PC-9 (cell line): ENCODE measurements around the gene DERL2. TPM values are rescaled to one million over a fixed set of nuclear protein-coding genes. Genes with fewer than 3 reads are reported as not detected.

Experiments used
- Bru-seq: library from RNA; stranded (reverse); fragments of 400-500 nt; gene quantifications from one replicate; lab custom pipeline; 2021; lab: Mats Ljungman, UMichigan
- BruChase-seq, 2 experiments: library from RNA; stranded (reverse); fragments of 400-500 nt; gene quantifications; one replicate each; lab custom pipeline; 2021; lab: Mats Ljungman, UMichigan
- BruUV-seq: library from RNA; stranded (reverse); fragments of 400-500 nt; replicated peaks from 2 replicates; lab custom pipeline; 2021; lab: Mats Ljungman, UMichigan
- CTCF ChIA-PET: fragments of 300-600 bp; sonication (Branson Sonifier 250); formaldehyde crosslinking; loops from one replicate; lab custom pipeline; 2022; ENCODE audit warnings: antibody characterized with exemption; lab: Charles Lee
- POLR2A ChIA-PET: fragments of 300-600 bp; sonication (Branson Sonifier 250); formaldehyde crosslinking; loops from one replicate; lab custom pipeline; 2022; ENCODE audit warnings: antibody characterized with exemption; ENCODE audit not compliant: unreplicated experiment; lab: Charles Lee
- DNase-seq, 2 experiments: peaks; one replicate each; pipeline versions ENCODE4 v3.0.0 to v3.0.0-alpha.2; 2015 to 2022; ENCODE audit warnings: mixed read lengths in 1 of 2
- H2AFZ ChIP-seq: fragments of 200-600 bp; sonication (generic); 2 replicates; pipeline ENCODE4 v1.8.1; 2017; ENCODE audit warnings: antibody characterized with exemption
- H3F3A ChIP-seq: fragments of 200-600 bp; sonication (generic); 2 replicates; pipeline ENCODE4 v1.8.1; 2017; ENCODE audit warnings: antibody characterized with exemption, mild to moderate bottlenecking, low read depth; ENCODE audit not compliant: insufficient read depth
- H3K27ac ChIP-seq: fragments of 200-600 bp; sonication (generic); 2 replicates; pipeline ENCODE4 v1.6.1; 2016; ENCODE audit warnings: mixed run types
- H3K27me3 ChIP-seq: fragments of 200-600 bp; sonication (generic); 2 replicates; pipeline ENCODE4 v1.6.1; 2016; ENCODE audit warnings: low read depth, mixed run types; ENCODE audit not compliant: insufficient read depth
- H3K36me3 ChIP-seq: fragments of 200-600 bp; sonication (generic); 2 replicates; pipeline ENCODE4 v1.6.1; 2016; ENCODE audit warnings: low read depth, mixed run types
- H3K4me1 ChIP-seq: fragments of 200-600 bp; sonication (generic); replicated peaks from 2 replicates; pipeline ENCODE4 v1.6.1; 2016; ENCODE audit warnings: mixed run types; ENCODE audit not compliant: insufficient read depth
- H3K4me2 ChIP-seq: fragments of 200-600 bp; sonication (generic); 2 replicates; pipeline ENCODE4 v1.6.1; 2017; ENCODE audit warnings: mixed run types
- H3K4me3 ChIP-seq: fragments of 200-600 bp; sonication (generic); 2 replicates; pipeline ENCODE4 v1.6.1; 2016; ENCODE audit warnings: mixed run types
- H3K79me2 ChIP-seq: fragments of 200-600 bp; sonication (generic); 2 replicates; pipeline ENCODE4 v1.6.1; 2017; ENCODE audit warnings: low read depth, mixed run types
- H3K9me2 ChIP-seq: fragments of 200-600 bp; sonication (generic); 2 replicates; pipeline ENCODE4 v1.8.1; 2017; ENCODE audit warnings: mild to moderate bottlenecking; ENCODE audit not compliant: insufficient read depth
- H3K9me3 ChIP-seq: fragments of 200-600 bp; sonication (generic); 2 replicates; pipeline ENCODE4 v1.8.1; 2016; ENCODE audit warnings: low read depth; ENCODE audit not compliant: insufficient read depth
- H4K20me1 ChIP-seq: fragments of 200-600 bp; sonication (generic); 2 replicates; pipeline ENCODE4 v1.8.1; 2017; ENCODE audit not compliant: insufficient read depth
- CTCF ChIP-seq: fragments of 200-600 bp; sonication (generic); conservative IDR thresholded peaks from 2 replicates; pipeline ENCODE4 v1.6.1; 2017; ENCODE audit warnings: mixed run types, antibody characterized with exemption, mild to moderate bottlenecking, moderate library complexity
- EZH2 ChIP-seq: fragments of 200-600 bp; sonication (generic); IDR thresholded peaks from 2 replicates; pipeline ENCODE4 v1.8.0; 2017; ENCODE audit warnings: antibody characterized with exemption, low read depth
- intact Hi-C: fragments of 100-400 bp; cut with micrococcal nuclease; formaldehyde crosslinking; loops from one replicate; pipeline ENCODE4 v1.10.0; 2022; ENCODE audit not compliant: unreplicated experiment
- long read RNA-seq: library from polyadenylated mRNA; stranded (forward); transcript quantifications from one replicate; pipeline ENCODE4 v2.0.0, GENCODE V29; 2022
- total RNA-seq: library from RNA; stranded (reverse); gene quantifications from 2 replicates; pipeline ENCODE4 v1.2.3, GENCODE V29; 2021

The DERL2 gene
- total RNA-seq (47.7 and 71.1 TPM in 2 replicates), Bru-seq, nascent RNA (percentile 94 among the genes with signal in this experiment), BruChase-seq, experiment 1, labeled RNA remaining after a 2-hour chase (percentile 93 among the genes with signal in this experiment), BruChase-seq, experiment 2, labeled RNA remaining after a 6-hour chase (percentile 92 among the genes with signal in this experiment)
- long read RNA-seq, full-length matches to known transcripts, result 125 of 175 reads
- long read RNA-seq, partial matches to known transcripts, result 1 of 175 reads
- long read RNA-seq, other reads (novel, unspliced or antisense), result 49 of 175 reads

DNA sequence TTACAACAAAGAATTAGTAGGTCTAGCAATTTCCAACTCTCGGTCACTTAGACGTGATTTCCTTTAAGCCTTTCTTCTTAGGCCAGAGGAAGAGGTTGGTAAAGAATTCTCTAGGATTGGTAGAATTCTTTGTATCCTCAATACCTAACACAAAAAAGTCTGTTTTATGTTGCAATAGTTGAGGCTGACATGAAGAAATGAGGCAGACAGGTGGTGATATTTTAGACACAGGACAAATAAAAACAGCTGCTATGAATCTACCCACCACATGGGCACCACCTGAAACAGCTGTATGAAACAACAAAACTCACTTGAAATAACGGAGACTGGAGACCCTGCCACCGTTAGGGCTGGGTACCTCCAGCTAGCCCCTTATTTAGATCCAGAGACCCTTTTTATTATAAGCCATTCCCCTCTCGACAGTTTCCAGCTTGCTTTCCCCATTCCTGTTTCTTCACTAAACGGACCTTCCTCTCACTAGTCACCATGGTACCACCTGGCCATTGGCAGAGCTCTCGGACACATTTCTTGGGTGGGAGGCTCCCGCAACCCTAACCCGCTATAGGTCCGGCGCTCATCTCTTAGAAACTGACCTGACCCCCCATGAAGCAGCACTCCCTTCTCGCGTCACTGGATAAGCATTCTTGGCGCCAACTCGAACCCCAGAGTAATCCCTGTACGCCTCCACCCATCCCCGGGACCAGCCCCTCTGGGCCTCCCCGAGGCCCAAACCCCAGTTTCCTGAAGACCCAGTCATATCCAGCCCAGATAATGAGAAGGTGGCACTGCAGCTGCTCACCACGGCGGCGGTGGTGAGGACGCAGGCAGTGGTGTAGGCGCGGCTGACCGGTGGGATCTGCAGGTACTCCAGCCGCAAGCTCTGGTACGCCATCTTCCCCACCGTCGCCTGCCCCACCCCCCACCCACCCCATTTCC lies at the start of gene DERL2:
Gene DERL2 (minus strand): TSS at position 909 of the 936 bp plus-strand sequence. CDS start 17 bp downstream, at position 892.
- H3K4me3 ChIP-seq, result peak within 1 kb of the TSS; percentile 92
- H3K36me3 ChIP-seq, result peaks cover 40% of the 10 kb centered on the region
- TF ChIP-seq EZH2, result no peak
- H4K20me1 ChIP-seq, result peaks cover 4% of the 10 kb centered on the region; the same call in 1 of the 2 replicates
- CTCF ChIA-PET, result interaction anchor here (0.5 to 0.6 kb wide), 2 partner anchors 9 to 89 kb away, joined by 4 to 5 read pairs; no protein-coding TSS in a partner anchor
- peak within 1 kb of the TSS; percentile 91 for H3K27ac ChIP-seq
- H3K79me2 ChIP-seq, result peaks cover 56% of the 10 kb centered on the region
- H3K27me3 ChIP-seq, result no peaks in the 10 kb centered on the region
- peaks cover 22% of the 10 kb centered on the region; the same call in 1 of the 2 replicates for H3F3A ChIP-seq
- no peak for DNase-seq
- intact Hi-C loops, result loop anchor here (1.0 to 5.0 kb wide), 2 partner anchors 16 to 203 kb away; partner anchors contain the start of gene RABEP1
- no peaks in the 10 kb centered on the region for H3K9me2 ChIP-seq
- POLR2A ChIA-PET, result interaction anchor here (0.7 to 0.8 kb wide), 3 partner anchors 30 to 1692 kb away, joined by 3 to 28 read pairs (median 5); no protein-coding TSS in a partner anchor
- H2AFZ ChIP-seq, result peak within 1 kb of the TSS; percentile 91
- TSS peak; percentile 46 for BruUV-seq
- peak within 1 kb of the TSS; percentile 91 for H3K4me2 ChIP-seq
- H3K4me1 ChIP-seq, result peaks cover 16% of the 10 kb centered on the region; the same call in 1 of the 2 replicates
- no peaks in the 10 kb centered on the region; the same call in 1 of the 2 replicates for H3K9me3 ChIP-seq

DNA sequence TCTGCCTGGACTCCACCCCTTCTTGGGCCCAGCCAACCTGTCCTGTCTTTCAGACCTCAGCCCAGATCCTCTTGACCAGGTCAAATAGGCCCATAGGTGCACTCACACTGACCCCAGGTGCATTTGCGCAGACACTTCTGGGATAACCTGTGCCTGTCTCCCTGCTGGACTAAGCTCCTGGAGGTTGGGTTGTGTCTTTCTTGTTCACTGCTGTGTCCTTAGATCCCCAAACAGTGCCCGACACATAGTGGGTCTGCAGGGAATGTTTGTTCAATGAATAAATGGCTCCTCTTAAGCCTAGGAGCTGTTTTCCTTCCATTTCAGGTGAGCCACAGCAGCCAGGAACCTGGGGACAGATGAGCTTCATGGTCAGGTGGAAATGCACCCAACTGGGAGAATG lies 49.5 kb upstream of the DERL2 start:
- CTCF ChIA-PET, result no interaction called here
- BruUV-seq, result no TSS peak

More for the DNA sequence above, 49.5 kb upstream of the DERL2 start:
- no peaks in the 10 kb centered on the region for H3F3A ChIP-seq
- H3K79me2 ChIP-seq, result no peaks in the 10 kb centered on the region
- no peak overlapping the region for H3K4me2 ChIP-seq
- H3K27me3 ChIP-seq, result no peaks in the 10 kb centered on the region
- no peaks in the 10 kb centered on the region for H4K20me1 ChIP-seq
- H3K4me3 ChIP-seq, result no peak overlapping the region
- no peak overlapping the region for H3K27ac ChIP-seq
- H3K36me3 ChIP-seq, result no peaks in the 10 kb centered on the region
- no peaks in the 10 kb centered on the region for H3K9me2 ChIP-seq
- DNase-seq, result no peak
- POLR2A ChIA-PET, result no interaction called here
- H3K9me3 ChIP-seq, result no peaks in the 10 kb centered on the region
- no peak overlapping the region for H2AFZ ChIP-seq
- intact Hi-C loops, result no loop called here
- TF ChIP-seq CTCF (no peak), EZH2 (no peak)
- no peaks in the 10 kb centered on the region for H3K4me1 ChIP-seq
